Rectal smooth muscle tissue (tissue), 1 donor: Measurements from ENCODE around the gene GTPBP2.

Experiments used
- H3K27ac ChIP-seq: one replicate; pipeline ENCODE4 v1.7.0; 2013; ENCODE audit warnings: low read depth, low read length, inconsistent platforms
- H3K27me3 ChIP-seq: one replicate; pipeline ENCODE4 v1.7.0; 2013; ENCODE audit warnings: low read length; ENCODE audit not compliant: control insufficient read depth, insufficient read depth
- H3K36me3 ChIP-seq: one replicate; pipeline ENCODE4 v1.7.0; 2013; ENCODE audit warnings: low read length; ENCODE audit not compliant: control insufficient read depth, insufficient read depth
- H3K4me1 ChIP-seq: one replicate; pipeline ENCODE4 v1.7.0; 2013; ENCODE audit warnings: low read length; ENCODE audit not compliant: control insufficient read depth, insufficient read depth
- H3K4me3 ChIP-seq: one replicate; pipeline ENCODE4 v1.7.0; 2013; ENCODE audit warnings: low read length
- H3K9ac ChIP-seq: one replicate; pipeline ENCODE4 v1.7.0; 2013; ENCODE audit warnings: low read length

Gene GTPBP2

GRCh38 chr6:43627008-43627825, 1.8 kb downstream of the GTPBP2 start:
- H3K36me3 ChIP-seq, result peaks cover 31% of the 10 kb centered on the region
- no peak overlapping the region for H3K4me3 ChIP-seq
- H3K9ac ChIP-seq, result peak overlapping the region; percentile 32
- no peaks in the 10 kb centered on the region for H3K27me3 ChIP-seq
- peak overlapping the region; percentile 35 for H3K27ac ChIP-seq
- peaks cover 8% of the 10 kb centered on the region for H3K4me1 ChIP-seq

DNA sequence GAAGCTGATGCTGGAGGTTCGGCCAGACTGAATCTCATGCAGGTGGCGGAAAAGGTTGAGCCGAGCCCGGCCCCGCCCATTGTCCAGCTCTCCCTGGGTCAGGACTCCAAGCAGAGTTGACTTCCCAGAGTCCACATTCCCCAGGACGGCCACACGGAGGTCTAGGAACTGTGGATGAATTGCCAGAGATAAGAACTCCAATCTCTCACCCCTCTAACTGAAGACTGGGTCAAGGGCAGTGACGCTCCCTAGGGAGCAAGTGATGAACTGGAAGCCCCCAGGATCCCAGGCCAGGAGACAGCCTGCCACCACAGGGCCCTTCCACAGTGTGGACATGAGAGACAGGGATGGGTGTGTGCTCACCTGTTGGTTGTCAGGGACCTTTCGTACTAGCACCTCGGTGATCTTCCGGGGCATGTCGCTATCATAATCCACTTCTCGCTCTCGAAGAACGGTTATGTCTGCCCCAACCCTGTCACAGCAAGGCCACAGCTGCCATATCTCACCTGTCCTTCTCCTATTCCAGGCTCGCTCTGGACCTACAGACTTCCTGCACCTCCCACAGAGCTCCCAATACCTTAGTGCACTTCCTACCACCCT, 3.6 kb downstream of the GTPBP2 start:
- H3K4me3 ChIP-seq, result no peak overlapping the region
- H3K27me3 ChIP-seq, result no peaks in the 10 kb centered on the region
- peaks cover 45% of the 10 kb centered on the region for H3K36me3 ChIP-seq
- peaks cover 8% of the 10 kb centered on the region for H3K4me1 ChIP-seq
- H3K9ac ChIP-seq, result no peak overlapping the region
- no peak overlapping the region for H3K27ac ChIP-seq

DNA sequence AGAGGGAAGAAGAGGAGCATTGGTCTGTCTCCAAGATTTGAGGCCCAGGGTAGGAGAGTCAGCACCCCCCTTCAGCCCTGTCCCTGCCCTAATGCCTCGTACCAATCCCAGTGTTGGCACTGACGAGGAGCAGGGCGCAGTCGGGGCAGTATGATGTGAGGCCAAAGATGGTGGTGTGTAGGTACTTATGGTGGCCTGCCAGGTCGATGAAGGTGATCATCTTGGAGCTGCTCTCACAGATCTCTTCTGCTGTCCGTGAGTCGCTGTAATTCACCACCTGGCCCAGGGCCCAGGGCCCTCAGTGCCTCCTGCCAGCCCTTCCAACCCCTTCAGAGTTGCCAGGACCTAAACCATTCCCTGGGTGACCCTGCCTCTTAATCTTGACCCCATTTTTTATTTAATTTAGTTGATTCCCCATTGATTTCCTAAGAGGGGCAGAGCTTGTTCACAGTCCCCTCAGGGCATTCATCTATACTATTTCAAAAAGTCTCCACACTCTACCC, 4.2 kb downstream of the GTPBP2 start:
- H3K36me3 ChIP-seq, result peaks cover 46% of the 10 kb centered on the region
- no peak overlapping the region for H3K4me3 ChIP-seq
- no peak overlapping the region for H3K9ac ChIP-seq
- H3K4me1 ChIP-seq, result peaks cover 8% of the 10 kb centered on the region
- H3K27ac ChIP-seq, result no peak overlapping the region
- H3K27me3 ChIP-seq, result no peaks in the 10 kb centered on the region

DNA sequence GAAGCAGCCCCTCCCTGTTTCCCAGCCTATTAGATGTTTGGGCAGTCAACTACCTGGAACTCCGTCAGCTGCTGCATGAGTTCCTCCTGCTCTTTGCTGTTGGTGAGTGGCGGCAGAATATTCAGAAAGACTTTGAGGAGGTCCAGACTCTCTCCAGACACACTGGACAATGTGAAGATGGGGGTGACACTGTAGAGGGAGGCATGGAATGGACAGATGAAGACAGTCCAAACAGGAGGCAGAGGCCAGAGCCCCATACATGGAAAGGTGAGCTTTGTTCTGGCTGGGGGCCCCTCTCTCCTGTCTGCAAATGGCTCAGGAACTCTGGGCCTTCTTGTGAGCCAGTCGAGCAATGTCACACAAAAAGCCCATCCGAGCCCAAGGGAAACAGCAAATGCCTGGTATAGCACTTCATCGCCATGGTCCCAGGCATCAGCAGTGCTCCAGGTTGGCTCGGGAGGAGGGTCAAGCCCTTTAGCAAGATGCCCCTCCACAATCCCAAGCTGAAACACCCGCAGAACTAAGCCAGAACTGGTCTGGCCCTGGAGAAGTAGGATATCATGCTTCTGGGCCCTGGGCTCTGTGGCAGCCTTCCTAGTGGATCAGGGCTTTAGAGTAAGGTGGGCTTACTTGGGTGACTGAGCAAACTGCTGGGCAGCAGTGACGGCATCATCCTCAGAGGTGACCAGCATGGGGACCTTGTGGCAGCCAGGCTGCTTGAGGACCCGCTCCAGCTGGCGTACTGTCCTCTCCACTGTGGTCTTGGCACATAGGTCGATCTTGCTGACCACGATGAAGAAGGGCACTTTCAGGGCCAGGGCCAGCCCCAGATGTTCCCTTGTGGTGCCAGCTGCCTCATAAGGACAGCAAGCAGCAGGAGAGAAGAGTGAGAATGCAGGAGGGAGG, 4.9 kb downstream of the GTPBP2 start:
- H3K4me3 ChIP-seq, result no peak overlapping the region
- no peaks in the 10 kb centered on the region for H3K27me3 ChIP-seq
- H3K9ac ChIP-seq, result no peak overlapping the region
- peaks cover 8% of the 10 kb centered on the region for H3K4me1 ChIP-seq
- H3K36me3 ChIP-seq, result peaks cover 46% of the 10 kb centered on the region
- H3K27ac ChIP-seq, result no peak overlapping the region

DNA sequence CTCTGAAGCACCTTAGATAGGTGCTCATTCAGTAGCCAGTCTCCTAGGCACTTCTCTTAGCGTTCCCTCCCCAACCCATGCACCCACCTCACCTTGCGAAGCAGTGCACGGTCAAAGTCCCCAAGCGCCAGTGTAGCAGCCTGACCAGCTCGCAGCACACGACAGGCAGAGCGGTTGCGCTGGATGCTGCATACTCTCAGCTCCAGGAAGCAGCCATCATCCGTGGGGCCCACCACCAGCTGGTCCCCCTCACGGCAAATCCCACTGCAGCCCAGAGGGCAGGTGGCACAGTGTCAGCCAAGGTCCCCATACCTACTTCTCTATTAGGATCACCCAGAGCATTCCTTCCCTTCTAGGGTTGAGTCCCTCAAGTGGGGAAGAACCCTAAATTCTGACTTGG, 6.5 kb downstream of the GTPBP2 start:
- no peak overlapping the region for H3K27ac ChIP-seq
- H3K4me3 ChIP-seq, result no peak overlapping the region
- peaks cover 8% of the 10 kb centered on the region for H3K4me1 ChIP-seq
- no peak overlapping the region for H3K9ac ChIP-seq
- peaks cover 46% of the 10 kb centered on the region for H3K36me3 ChIP-seq
- no peaks in the 10 kb centered on the region for H3K27me3 ChIP-seq

GRCh38 chr6:43621836-43622180, 7.3 kb downstream of the GTPBP2 start:
- no peak overlapping the region for H3K9ac ChIP-seq
- H3K27ac ChIP-seq, result no peak overlapping the region
- H3K36me3 ChIP-seq, result peaks cover 46% of the 10 kb centered on the region
- no peaks in the 10 kb centered on the region for H3K27me3 ChIP-seq
- no peak overlapping the region for H3K4me3 ChIP-seq
- H3K4me1 ChIP-seq, result peaks cover under 1% of the 10 kb centered on the region

DNA sequence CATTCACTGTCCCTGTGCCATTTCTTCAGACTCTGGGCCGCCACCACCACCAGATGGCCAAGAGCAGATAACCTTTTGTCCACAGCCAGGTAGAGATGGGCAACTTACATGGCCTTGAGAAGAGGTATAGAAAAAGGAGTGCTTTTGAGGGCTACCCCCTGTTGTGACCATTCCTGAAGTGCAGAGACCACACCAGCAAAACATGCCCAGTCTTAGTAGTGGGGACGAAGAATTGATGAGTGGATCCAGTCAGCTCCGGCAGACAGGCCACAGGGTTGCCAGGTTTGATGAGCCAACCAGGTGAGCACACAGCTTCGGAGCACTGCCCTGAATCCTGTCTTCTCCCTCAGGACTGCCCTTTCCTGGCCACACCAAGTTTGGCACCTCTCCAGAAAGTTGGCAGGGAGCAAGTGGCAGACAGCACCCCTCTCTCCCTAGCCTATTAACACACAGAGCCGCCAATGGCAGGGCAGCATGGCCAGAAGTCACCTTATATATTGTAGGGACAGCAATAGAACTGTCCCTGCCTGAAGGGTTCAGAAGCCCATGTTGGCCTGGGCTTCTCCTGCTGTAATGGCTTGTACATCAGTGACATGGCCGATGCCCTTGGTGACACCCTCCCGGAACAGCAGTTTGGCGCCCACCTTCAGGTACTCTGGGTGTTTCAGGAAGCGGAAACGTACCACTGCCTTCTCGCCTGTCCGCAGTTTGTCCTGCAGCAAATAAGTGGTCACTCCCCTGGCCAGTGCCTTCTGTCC, 7.8 kb downstream of the GTPBP2 start:
- no peaks in the 10 kb centered on the region for H3K4me1 ChIP-seq
- no peaks in the 10 kb centered on the region for H3K27me3 ChIP-seq
- no peak overlapping the region for H3K4me3 ChIP-seq
- H3K27ac ChIP-seq, result no peak overlapping the region
- no peak overlapping the region for H3K9ac ChIP-seq
- H3K36me3 ChIP-seq, result peaks cover 45% of the 10 kb centered on the region

- no peak overlapping the region for H3K4me3 ChIP-seq
- H3K27ac ChIP-seq, result no peak overlapping the region
- no peaks in the 10 kb centered on the region for H3K4me1 ChIP-seq
- peaks cover 25% of the 10 kb centered on the region for H3K36me3 ChIP-seq
- no peaks in the 10 kb centered on the region for H3K27me3 ChIP-seq
- H3K9ac ChIP-seq, result no peak overlapping the region
Observed at GRCh38 chr6:43616725-43617472, 12.2 kb downstream of the GTPBP2 start.

GRCh38 chr6:43614396-43614730, 14.7 kb downstream of the GTPBP2 start:
- H3K9ac ChIP-seq, result no peak overlapping the region

DNA sequence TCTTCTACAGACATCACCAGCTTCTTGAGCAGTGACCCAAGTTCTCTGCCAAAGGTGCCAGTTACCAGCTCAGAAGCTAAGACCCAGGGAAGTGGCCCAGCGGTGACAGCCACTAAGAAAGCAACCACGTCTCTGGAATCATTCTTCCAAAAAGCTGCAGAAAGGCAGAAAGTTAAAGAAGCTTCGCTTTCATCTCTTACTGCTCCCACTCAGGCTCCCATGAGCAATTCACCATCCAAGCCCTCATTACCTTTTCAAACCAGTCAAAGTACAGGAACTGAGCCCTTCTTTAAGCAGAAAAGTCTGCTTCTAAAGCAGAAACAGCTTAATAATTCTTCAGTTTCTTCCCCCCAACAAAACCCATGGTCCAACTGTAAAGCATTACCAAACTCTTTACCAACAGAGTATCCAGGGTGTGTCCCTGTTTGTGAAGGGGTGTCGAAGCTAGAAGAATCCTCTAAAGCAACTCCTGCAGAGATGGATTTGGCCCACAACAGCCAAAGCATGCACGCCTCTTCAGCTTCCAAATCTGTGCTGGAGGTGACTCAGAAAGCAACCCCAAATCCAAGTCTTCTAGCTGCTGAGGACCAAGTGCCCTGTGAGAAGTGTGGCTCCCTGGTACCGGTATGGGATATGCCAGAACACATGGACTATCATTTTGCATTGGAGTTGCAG, 15.2 kb downstream of the GTPBP2 start:
- Histone ChIP-seq H3K27ac (no peak overlapping the region), H3K4me3 (no peak overlapping the region), H3K36me3 (peaks cover 15% of the 10 kb centered on the region), H3K9ac (no peak overlapping the region), H3K27me3 (no peaks in the 10 kb centered on the region), H3K4me1 (no peaks in the 10 kb centered on the region)

More at GRCh38 chr6:43614396-43614730, 14.7 kb downstream of the GTPBP2 start:
- Histone ChIP-seq H3K4me1 (no peaks in the 10 kb centered on the region), H3K36me3 (peaks cover 15% of the 10 kb centered on the region), H3K4me3 (no peak overlapping the region), H3K27ac (no peak overlapping the region), H3K27me3 (no peaks in the 10 kb centered on the region)

- Histone ChIP-seq H3K27ac (no peak overlapping the region), H3K4me1 (no peaks in the 10 kb centered on the region), H3K4me3 (no peak overlapping the region), H3K9ac (no peak overlapping the region), H3K36me3 (peaks cover 15% of the 10 kb centered on the region), H3K27me3 (no peaks in the 10 kb centered on the region)
Observed at GRCh38 chr6:43610431-43610830, 18.6 kb downstream of the GTPBP2 start.
